ENCODE results near the gene TPST2.

The TPST2 gene

DNA sequence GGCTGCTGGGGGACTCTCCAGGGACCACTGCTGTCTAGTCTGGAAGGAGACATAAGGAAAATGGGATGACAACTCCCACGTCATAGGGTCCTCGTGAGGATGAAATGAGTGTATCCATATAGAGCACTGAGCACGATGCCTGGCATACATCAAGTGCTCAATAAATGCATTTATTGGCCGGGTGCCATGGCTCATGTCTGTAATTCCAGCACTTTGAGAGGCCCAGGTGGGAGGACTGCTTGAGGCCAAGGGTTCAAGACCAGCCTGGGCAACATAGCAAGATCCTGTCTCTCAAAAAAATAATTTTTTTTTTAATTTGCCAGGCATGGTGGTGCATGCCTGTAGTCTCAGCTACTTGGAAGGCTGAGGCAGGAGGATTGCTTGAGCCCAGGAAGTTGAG lies 12.2 kb upstream of the TPST2 start:
- Histone ChIP-seq H4K20me1 (ENCODE audit: control insufficient read depth, insufficient read depth, low read depth, low read length) (no peaks in the 10 kb centered on the region), H3K4me2 (ENCODE audit: low read length) (no peak overlapping the region), H3F3A (ENCODE audit: control insufficient read depth, insufficient read depth) (no peaks in the 10 kb centered on the region; the same call in 1 of the 2 replicates), H3K27ac (ENCODE audit: low read depth, low read length) (no peak overlapping the region), H3K4me3 (ENCODE audit: low read length) (no peak overlapping the region), H3K9me2 (replicated peaks; ENCODE audit: control insufficient read depth, low read length) (no peaks in the 10 kb centered on the region), H3K4me1 (ENCODE audit: control insufficient read depth, low read length) (no peaks in the 10 kb centered on the region), H3K79me2 (ENCODE audit: control insufficient read depth, low read length) (no peaks in the 10 kb centered on the region), H3K9me3 (ENCODE audit: control insufficient read depth, insufficient read depth, low read length) (no peaks in the 10 kb centered on the region), H3K27me3 (ENCODE audit: control insufficient read depth, low read length) (0 out of 2 replicates have a peak, but pooled peaks cover 3% of the 10 kb centered on the region), H3K36me3 (ENCODE audit: control insufficient read depth, low read length) (no peaks in the 10 kb centered on the region)
- TF ChIP-seq, protein P1, sequence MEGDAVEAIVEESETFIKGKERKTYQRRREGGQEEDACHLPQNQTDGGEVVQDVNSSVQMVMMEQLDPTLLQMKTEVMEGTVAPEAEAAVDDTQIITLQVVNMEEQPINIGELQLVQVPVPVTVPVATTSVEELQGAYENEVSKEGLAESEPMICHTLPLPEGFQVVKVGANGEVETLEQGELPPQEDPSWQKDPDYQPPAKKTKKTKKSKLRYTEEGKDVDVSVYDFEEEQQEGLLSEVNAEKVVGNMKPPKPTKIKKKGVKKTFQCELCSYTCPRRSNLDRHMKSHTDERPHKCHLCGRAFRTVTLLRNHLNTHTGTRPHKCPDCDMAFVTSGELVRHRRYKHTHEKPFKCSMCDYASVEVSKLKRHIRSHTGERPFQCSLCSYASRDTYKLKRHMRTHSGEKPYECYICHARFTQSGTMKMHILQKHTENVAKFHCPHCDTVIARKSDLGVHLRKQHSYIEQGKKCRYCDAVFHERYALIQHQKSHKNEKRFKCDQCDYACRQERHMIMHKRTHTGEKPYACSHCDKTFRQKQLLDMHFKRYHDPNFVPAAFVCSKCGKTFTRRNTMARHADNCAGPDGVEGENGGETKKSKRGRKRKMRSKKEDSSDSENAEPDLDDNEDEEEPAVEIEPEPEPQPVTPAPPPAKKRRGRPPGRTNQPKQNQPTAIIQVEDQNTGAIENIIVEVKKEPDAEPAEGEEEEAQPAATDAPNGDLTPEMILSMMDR (IDR thresholded peaks at IDR 0.05; ENCODE audit: low read depth, low read length, poor library complexity, severe bottlenecking) = no peak
- no peak for TF ChIP-seq EZH2phosphoT487 (IDR thresholded peaks at IDR 0.05; ENCODE audit: borderline replicate concordance, low read length)

DNA sequence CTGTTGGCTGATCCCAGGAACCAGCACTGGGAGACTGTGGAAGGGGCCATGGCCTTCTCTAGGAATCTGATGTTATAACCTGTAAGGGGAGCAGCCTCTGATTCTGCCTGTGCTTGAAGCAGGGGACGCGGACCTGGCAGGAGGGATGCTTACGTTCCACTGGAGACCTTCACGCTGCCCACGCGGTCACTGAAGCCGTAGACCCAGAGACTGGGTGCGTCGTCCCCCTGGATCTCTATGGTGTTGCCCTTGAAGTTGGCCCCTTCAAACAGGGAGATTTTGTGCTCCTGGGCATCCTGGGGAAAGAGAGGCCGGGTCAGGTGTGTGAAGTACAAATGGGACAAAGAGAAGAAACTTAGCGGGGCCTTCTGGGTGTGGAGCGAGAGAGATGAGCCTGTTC lies 11.8 kb upstream of the TPST2 start:
- no peaks in the 10 kb centered on the region for H4K20me1 ChIP-seq (ENCODE audit: control insufficient read depth, insufficient read depth, low read depth, low read length)
- H3K36me3 ChIP-seq (ENCODE audit: control insufficient read depth, low read length) = no peaks in the 10 kb centered on the region
- TF ChIP-seq EZH2phosphoT487 (IDR thresholded peaks at IDR 0.05; ENCODE audit: borderline replicate concordance, low read length) = no peak
- TF ChIP-seq, protein P1 (IDR thresholded peaks at IDR 0.05; ENCODE audit: low read depth, low read length, poor library complexity, severe bottlenecking) = no peak
- no peak overlapping the region for H3K4me2 ChIP-seq (ENCODE audit: low read length)
- no peak overlapping the region for H3K27ac ChIP-seq (ENCODE audit: low read depth, low read length)
- no peaks in the 10 kb centered on the region for H3K9me2 ChIP-seq (replicated peaks; ENCODE audit: control insufficient read depth, low read length)
- H3K4me3 ChIP-seq (ENCODE audit: low read length) = no peak overlapping the region
- no peaks in the 10 kb centered on the region; the same call in 1 of the 2 replicates for H3F3A ChIP-seq (ENCODE audit: control insufficient read depth, insufficient read depth)
- H3K4me1 ChIP-seq (ENCODE audit: control insufficient read depth, low read length) = no peaks in the 10 kb centered on the region
- H3K79me2 ChIP-seq (ENCODE audit: control insufficient read depth, low read length) = no peaks in the 10 kb centered on the region
- H3K9me3 ChIP-seq (ENCODE audit: control insufficient read depth, insufficient read depth, low read length) = no peaks in the 10 kb centered on the region
- H3K27me3 ChIP-seq (ENCODE audit: control insufficient read depth, low read length) = 0 out of 2 replicates have a peak, but pooled peaks cover 3% of the 10 kb centered on the region

DNA sequence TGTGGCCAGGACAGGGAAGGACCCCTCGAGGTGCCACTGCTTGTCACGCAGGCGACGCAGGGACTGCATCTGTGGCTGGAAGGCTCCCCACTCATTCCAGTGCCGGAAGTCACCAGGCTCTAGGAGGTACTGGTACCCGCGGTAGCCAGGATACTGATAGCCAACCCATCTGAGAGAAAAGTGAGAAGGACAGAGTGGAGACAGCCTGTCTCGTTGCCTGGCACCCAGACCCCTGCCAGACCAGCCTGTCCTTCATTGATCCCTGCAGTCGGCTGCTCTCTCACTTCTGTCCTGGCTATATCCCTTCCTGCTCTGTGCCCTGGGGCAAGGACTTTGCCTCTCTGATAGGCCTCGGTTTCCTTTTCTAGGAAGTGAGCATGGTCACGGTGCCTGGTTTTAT lies 9.6 kb upstream of the TPST2 start:
- Histone ChIP-seq H3K27me3 (ENCODE audit: control insufficient read depth, low read length) (0 out of 2 replicates have a peak, but pooled peaks cover 3% of the 10 kb centered on the region), H3K4me2 (ENCODE audit: low read length) (no peak overlapping the region), H3K4me1 (ENCODE audit: control insufficient read depth, low read length) (no peaks in the 10 kb centered on the region), H3K4me3 (ENCODE audit: low read length) (no peak overlapping the region), H3K9me2 (replicated peaks; ENCODE audit: control insufficient read depth, low read length) (no peaks in the 10 kb centered on the region), H3K36me3 (ENCODE audit: control insufficient read depth, low read length) (no peaks in the 10 kb centered on the region), H3K27ac (ENCODE audit: low read depth, low read length) (no peak overlapping the region), H4K20me1 (ENCODE audit: control insufficient read depth, insufficient read depth, low read depth, low read length) (no peaks in the 10 kb centered on the region), H3F3A (ENCODE audit: control insufficient read depth, insufficient read depth) (peaks cover 3% of the 10 kb centered on the region; the same call in 1 of the 2 replicates), H3K9me3 (ENCODE audit: control insufficient read depth, insufficient read depth, low read length) (no peaks in the 10 kb centered on the region), H3K79me2 (ENCODE audit: control insufficient read depth, low read length) (no peaks in the 10 kb centered on the region)
- no peak for TF ChIP-seq EZH2phosphoT487 (IDR thresholded peaks at IDR 0.05; ENCODE audit: borderline replicate concordance, low read length)
- TF ChIP-seq, protein P1 (IDR thresholded peaks at IDR 0.05; ENCODE audit: low read depth, low read length, poor library complexity, severe bottlenecking) = no peak
